Heart left ventricle (tissue), 16 donors: ENCODE measurements around the gene RGS17. TPM values are rescaled to one million over a fixed set of nuclear protein-coding genes. Genes with fewer than 3 reads are reported as not detected.
"Not testable (repeated sequence)": the region's sequence is repeated elsewhere in the genome, so short reads cannot be mapped to it uniquely, and the experiment has no call there.

Source experiments
- ATAC-seq, 4 donors: fragments of 200-7000 bp; cut with Tn5 transposase; one replicate each; pipeline ENCODE4 v1.9.1; 2020 to 2022; ENCODE audit warnings: moderate library complexity in 4 of 4, mild to moderate bottlenecking in 3 of 4, moderate number of reproducible peaks in 1 of 4
- DNase-seq, 5 donors: peaks; one replicate each; pipeline ENCODE4 v3.0.0-alpha.2; 2020
- H3K27ac ChIP-seq, 12 donors: fragments of 200-600 bp; sonication (generic) in 4 of 12; one replicate each; pipeline versions ENCODE4 v1.5.0 to v1.8.0; 2016 to 2022; ENCODE audit warnings: mild to moderate bottlenecking in 2 of 12
- H3K27me3 ChIP-seq, 9 donors: fragments of 200-600 bp; sonication (generic) in 2 of 9; one replicate each; pipeline versions ENCODE4 v1.5.1 to v1.8.0; 2016 to 2022; ENCODE audit warnings: mild to moderate bottlenecking in 3 of 9
- H3K36me3 ChIP-seq, 9 donors: fragments of 200-600 bp; sonication (generic) in 2 of 9; one replicate each; pipeline versions ENCODE4 v1.5.0 to v1.8.0; 2018 to 2022; ENCODE audit warnings: mild to moderate bottlenecking in 2 of 9
- H3K4me1 ChIP-seq, 12 donors: fragments of 200-600 bp; sonication (generic) in 4 of 12; one replicate each; pipeline versions ENCODE4 v1.5.0 to v1.8.0; 2016 to 2022; ENCODE audit warnings: mild to moderate bottlenecking in 3 of 12
- H3K4me3 ChIP-seq, 12 donors: fragments of 200-600 bp; sonication (generic) in 4 of 12; one replicate each; pipeline versions ENCODE4 v1.5.0 to v1.8.0; 2017 to 2022; ENCODE audit warnings: mild to moderate bottlenecking in 9 of 12, moderate library complexity in 4 of 12
- H3K9me3 ChIP-seq, 12 donors: fragments of 200-600 bp; sonication (generic) in 4 of 12; one replicate each; pipeline versions ENCODE4 v1.5.0 to v1.8.0; 2016 to 2022; ENCODE audit warnings: mild to moderate bottlenecking in 1 of 12
- POLR2A ChIP-seq, 2 donors: fragments of 450-650 bp; IDR thresholded peaks; one replicate each; pipeline ENCODE4 v1.6.1; 2017; ENCODE audit warnings: antibody characterized with exemption in 2 of 2, mild to moderate bottlenecking in 2 of 2, moderate library complexity in 2 of 2
- WGBS, 4 donors: extraction: QIAGEN DNeasy Blood & Tissue Kit in 2 of 4; methylation state at CpG; one replicate each; pipeline versions ENCODE4 v1.1.5 to v1.1.7; 2013 to 2018; 5-methylcytosine and 5-hydroxymethylcytosine counted together
- intact Hi-C, 10 donors: fragments of 100-400 bp; cut with DNase I; formaldehyde crosslinking; loops; one replicate each; pipeline versions ENCODE4 v1.11.1 to v1.14.2; 2022
- polyA plus RNA-seq, 2 donors: library from polyadenylated mRNA; stranded (reverse); fragments of 200-250 nt; gene quantifications; one replicate each; pipeline ENCODE4 v1.2.3, GENCODE V29; 2013
- total RNA-seq, 9 donors: library from RNA; depleted of rRNA in 2 of 9; stranded (reverse); fragments of >200 nt in 2 of 9; fragmentation: NEBNext Ultra II Directional in 3 of 9; extraction: Animal tissue kit (Norgen Biotek cat#: 25700) in 3 of 9; gene quantifications; one replicate each; pipeline versions ENCODE4 v1.1.0 to v1.2.4, GENCODE V29; 2016 to 2023
- TF ChIP-seq, protein P1 (sequence below), 12 donors: fragments of 200-600 bp; sonication (generic) in 4 of 12; IDR thresholded peaks; one replicate each; pipeline versions ENCODE4 v1.5.0 to v1.8.0; 2018 to 2022; ENCODE audit warnings: antibody characterized with exemption in 12 of 12, mild to moderate bottlenecking in 5 of 12
- donor health status: ischemic (EF 13 %, LVEDD 7.1; RV severe dilation, severe dysfunction).
- donor health status: healthy with polysubstance abuse.
- donor health status: DM: no; HTN: yes; CAD: no.
- donor health status: DM: no; HTN: no; CAD: no.
- donor health status: ischemic (EF 25% LVEDD 6.9; RV normal size, moderate dysfunction).
- donor health status: ischemic (EF 25% LVEDD 5.7; RV mildly dilated, moderate dysfunction).
- donor health status: healthy.
- donor health status: DM: yes; HTN: yes; CAD: no.
- donor health status: ischemic (EF 35%, LVEDD 5.7; RV mildly dilated, moderate dysfunction).
- donor health status: nonischemic (EF 11% LVEDD 7.7; RV severe dilation, severe dysfunction).
- donor health status: DM: yes; HTN: yes; CAD: no.
- donor health status: PGD.
- donor health status: ischemic (EF 29% LVEDD 5.4; RV normal size, mild dysfunction).
- donor health status: nonischemic (EF 23%, LVEDD 6.1; RV moderate dilation, normal function).

The RGS17 gene
- total and polyA plus RNA-seq, 11 donors, result under 0.01 to 0.53 (median 0.19) TPM; not detected in 1

DNA sequence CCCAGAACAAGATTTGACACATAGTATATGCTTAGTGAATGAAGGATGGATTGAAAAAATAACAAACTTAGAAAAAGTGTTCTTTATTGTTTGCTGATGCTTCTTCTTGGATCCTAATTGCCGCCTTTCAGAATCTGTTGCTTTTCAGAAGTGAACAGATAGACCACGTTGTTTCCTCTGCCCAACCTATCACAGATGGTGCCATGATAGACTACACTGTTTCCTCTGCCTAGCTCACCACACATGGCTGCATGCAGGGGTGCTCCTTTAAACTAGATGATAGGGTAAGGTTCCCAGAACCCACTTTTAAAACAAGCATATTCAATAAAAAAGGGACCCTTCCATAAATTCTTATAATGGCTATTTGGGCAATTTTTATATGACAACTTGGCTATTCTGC lies 4.6 kb upstream of the RGS17 start:
- 63 to 79% (median 71%) methylated on average over 2 of the region's 2 CpGs for WGBS, 4 donors
- no peak for ATAC-seq
- H3K4me1 ChIP-seq, result peaks cover 0 to 10% (median under 1%) of the 10 kb centered on the region in 12 donors
- H3K27me3 ChIP-seq, result peaks cover 0 to 11% (median 0%) of the 10 kb centered on the region in 9 donors
- no peaks in the 10 kb centered on the region for H3K9me3 ChIP-seq
- H3K4me3 ChIP-seq, result no peak overlapping the region
- TF ChIP-seq POLR2A (IDR thresholded peaks at IDR 0.05), result no peak
- TF ChIP-seq, protein P1, sequence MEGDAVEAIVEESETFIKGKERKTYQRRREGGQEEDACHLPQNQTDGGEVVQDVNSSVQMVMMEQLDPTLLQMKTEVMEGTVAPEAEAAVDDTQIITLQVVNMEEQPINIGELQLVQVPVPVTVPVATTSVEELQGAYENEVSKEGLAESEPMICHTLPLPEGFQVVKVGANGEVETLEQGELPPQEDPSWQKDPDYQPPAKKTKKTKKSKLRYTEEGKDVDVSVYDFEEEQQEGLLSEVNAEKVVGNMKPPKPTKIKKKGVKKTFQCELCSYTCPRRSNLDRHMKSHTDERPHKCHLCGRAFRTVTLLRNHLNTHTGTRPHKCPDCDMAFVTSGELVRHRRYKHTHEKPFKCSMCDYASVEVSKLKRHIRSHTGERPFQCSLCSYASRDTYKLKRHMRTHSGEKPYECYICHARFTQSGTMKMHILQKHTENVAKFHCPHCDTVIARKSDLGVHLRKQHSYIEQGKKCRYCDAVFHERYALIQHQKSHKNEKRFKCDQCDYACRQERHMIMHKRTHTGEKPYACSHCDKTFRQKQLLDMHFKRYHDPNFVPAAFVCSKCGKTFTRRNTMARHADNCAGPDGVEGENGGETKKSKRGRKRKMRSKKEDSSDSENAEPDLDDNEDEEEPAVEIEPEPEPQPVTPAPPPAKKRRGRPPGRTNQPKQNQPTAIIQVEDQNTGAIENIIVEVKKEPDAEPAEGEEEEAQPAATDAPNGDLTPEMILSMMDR (IDR thresholded peaks at IDR 0.05), result no peak
- no peaks in the 10 kb centered on the region for H3K36me3 ChIP-seq
- intact Hi-C loops, result no loop called here
- no peak for DNase-seq
- H3K27ac ChIP-seq, result no peak overlapping the region

DNA sequence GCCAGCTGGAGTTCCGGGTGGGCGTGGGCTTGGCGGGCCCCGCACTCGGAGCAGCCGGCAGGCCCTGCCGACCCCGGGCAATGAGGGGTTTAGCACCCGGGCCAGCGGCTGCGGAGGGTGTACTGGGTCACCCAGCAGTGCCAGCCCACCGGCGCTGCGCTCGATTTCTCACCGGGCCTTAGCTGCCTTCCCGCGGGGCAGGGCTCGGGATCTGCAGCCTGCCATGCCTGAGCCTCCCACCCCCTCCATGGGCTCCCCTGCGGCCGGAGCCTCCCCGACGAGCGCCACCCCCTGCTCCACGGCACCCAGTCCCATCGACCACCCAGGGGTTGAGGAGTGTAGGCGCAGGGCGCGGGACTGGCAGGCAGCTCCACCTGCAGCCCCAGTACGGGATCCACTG lies 2.6 kb upstream of the RGS17 start:
- Histone ChIP-seq H3K27me3 (peaks cover 3 to 29% (median 10%) of the 10 kb centered on the region in 9 donors), H3K4me1 (peaks cover 0 to 23% (median 12%) of the 10 kb centered on the region in 12 donors)
- H3K9me3 ChIP-seq, ATAC-seq, H3K36me3 ChIP-seq, H3K4me3 ChIP-seq, H3K27ac ChIP-seq, intact Hi-C loops: not testable (repeated sequence)
- peak in 1 of 5 donors; percentile 58 for DNase-seq
- 95 to 98% (median 97%) methylated on average over 14 to 30 of the region's 30 CpGs for WGBS, 4 donors

DNA sequence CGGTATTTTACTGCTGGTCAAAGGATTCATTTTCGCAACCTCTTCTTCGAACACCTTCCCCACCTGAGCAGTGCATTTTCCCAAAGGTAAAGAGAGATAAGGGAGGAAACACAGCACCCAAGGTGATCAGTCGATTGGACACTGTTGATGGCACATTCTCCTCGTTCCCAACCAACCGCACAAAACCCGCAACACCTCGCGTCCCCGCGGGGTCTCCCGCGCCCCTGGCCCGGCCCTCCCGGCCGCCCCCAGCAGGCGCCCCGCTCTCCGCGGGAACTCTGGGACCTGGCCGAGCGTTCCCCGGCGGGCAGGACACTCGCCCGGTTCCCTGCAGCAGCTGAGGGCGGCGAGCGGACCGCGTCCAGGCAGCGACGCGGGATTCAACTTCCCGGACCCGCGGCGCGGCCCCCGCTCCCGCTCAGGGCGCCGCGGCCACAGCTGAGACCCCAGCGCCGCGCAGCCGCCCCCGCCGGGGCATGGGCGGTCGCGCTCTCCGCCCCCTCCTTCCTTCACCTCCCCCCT lies 506 bp downstream of the RGS17 start:
- intact Hi-C loops, result no loop called here
- peaks cover 3 to 48% (median 19%) of the 10 kb centered on the region in 9 donors for H3K27me3 ChIP-seq
- H3K36me3 ChIP-seq, result no peaks in the 10 kb centered on the region
- TF ChIP-seq, protein P1 (IDR thresholded peaks at IDR 0.05), result no peak
- no peak for TF ChIP-seq POLR2A (IDR thresholded peaks at IDR 0.05)
- H3K4me3 ChIP-seq, result peak overlapping the region; percentile 51 to 80 (median 60)
- WGBS, 4 donors, result 0 to 1% (median 1%) methylated on average over 34 to 54 of the region's 54 CpGs
- peak overlapping the region in 4 of 12 donors; percentile 8 to 55 (median 22) for H3K27ac ChIP-seq
- peaks cover 0 to 23% (median 12%) of the 10 kb centered on the region in 12 donors for H3K4me1 ChIP-seq
- ATAC-seq (peak in 1 of 4 donors; percentile 49), DNase-seq (no peak)
- no peaks in the 10 kb centered on the region for H3K9me3 ChIP-seq

DNA sequence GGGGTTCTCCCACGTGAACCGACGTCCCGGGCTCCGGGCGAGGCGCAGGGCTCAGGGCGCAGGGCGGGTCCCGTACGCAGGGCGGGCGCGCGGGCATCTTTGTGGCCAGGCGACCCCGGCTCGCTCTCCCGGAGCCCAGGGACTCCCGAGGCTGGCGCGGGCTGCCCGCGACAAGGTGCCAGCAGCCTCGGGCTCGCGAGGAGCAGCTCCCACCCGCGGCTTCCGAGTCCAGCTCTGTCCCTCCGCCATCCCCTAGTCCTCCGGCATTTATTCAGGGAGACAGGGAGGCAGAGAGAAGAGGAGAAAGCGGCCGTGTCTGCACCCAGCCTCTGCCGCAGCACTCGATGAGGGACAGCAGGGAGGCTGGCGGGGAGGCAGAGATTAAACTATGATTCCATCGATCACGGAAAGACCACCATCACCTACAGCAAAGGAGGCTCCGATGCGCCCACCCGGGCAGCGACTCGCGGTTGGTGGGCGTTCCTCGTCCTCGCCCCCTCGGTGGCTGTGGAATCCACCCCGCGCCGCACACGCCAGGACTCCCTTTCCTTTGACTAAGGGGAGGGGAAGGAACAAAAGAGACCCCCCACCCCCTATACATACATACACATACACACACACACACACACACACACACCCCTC lies 1.1 kb downstream of the RGS17 start:
- ATAC-seq, result peak in 2 of 4 donors; percentile 35 to 40
- Histone ChIP-seq H3K9me3 (no peaks in the 10 kb centered on the region), H3K4me3 (peak overlapping the region; percentile 12 to 80 (median 60)), H3K36me3 (no peaks in the 10 kb centered on the region), H3K27me3 (peaks cover 3 to 50% (median 19%) of the 10 kb centered on the region in 9 donors), H3K4me1 (peaks cover 0 to 23% (median 12%) of the 10 kb centered on the region in 12 donors), H3K27ac (no peak overlapping the region)
- TF ChIP-seq, protein P1 (IDR thresholded peaks at IDR 0.05), result no peak
- no peak for TF ChIP-seq POLR2A (IDR thresholded peaks at IDR 0.05)
- 0 to 2% (median 1%) methylated on average over 22 to 53 of the region's 53 CpGs for WGBS, 4 donors
- peak in 1 of 5 donors; percentile 60 for DNase-seq
- intact Hi-C loops, result no loop called here
